Vagina (tissue), 2 donors: Measurements from ENCODE around the gene FRMD6. TPM values are rescaled to one million over a fixed set of nuclear protein-coding genes. Genes with fewer than 3 reads are reported as not detected.
"Not testable (repeated sequence)": the region's sequence is repeated elsewhere in the genome, so short reads cannot be mapped to it uniquely, and the experiment has no call there.

Source experiments
- DNase-seq, 2 donors: peaks; one replicate each; pipeline ENCODE4 v3.0.0-alpha.2; 2017; ENCODE audit errors: extremely low spot score in 2 of 2
- H3K27ac ChIP-seq: fragments of 200-600 bp; sonication (generic); one replicate; pipeline ENCODE4 v1.5.1; 2019
- H3K27me3 ChIP-seq: fragments of 200-600 bp; sonication (generic); one replicate; pipeline ENCODE4 v1.5.1; 2019
- H3K36me3 ChIP-seq, 2 donors: fragments of 200-600 bp; sonication (generic); one replicate each; pipeline ENCODE4 v1.5.1; 2017 to 2019
- H3K4me1 ChIP-seq: fragments of 200-600 bp; sonication (generic); one replicate; pipeline ENCODE4 v1.5.1; 2019
- H3K4me3 ChIP-seq, 2 donors: fragments of 200-600 bp; sonication (generic); 1 replicate in 1 of 2; 2 replicates in 1 of 2; pipeline ENCODE4 v1.5.1; 2016 to 2019
- H3K9me3 ChIP-seq: fragments of 200-600 bp; sonication (generic); one replicate; pipeline ENCODE4 v1.5.1; 2019
- POLR2A ChIP-seq, 2 donors: fragments of 450-650 bp; IDR thresholded peaks; one replicate each; pipeline ENCODE4 v1.6.1; 2017; ENCODE audit warnings: antibody characterized with exemption in 2 of 2, mild to moderate bottlenecking in 2 of 2, moderate library complexity in 2 of 2
- POLR2AphosphoS5 ChIP-seq, 2 donors: sonication (generic); formaldehyde crosslinking; IDR thresholded peaks; one replicate each; pipeline ENCODE4 v1.9.0; 2017; ENCODE audit warnings: antibody characterized with exemption in 2 of 2, mild to moderate bottlenecking in 2 of 2, low read depth in 1 of 2; ENCODE audit not compliant: insufficient read depth in 1 of 2
- intact Hi-C: fragments of 100-400 bp; cut with DNase I; formaldehyde crosslinking; loops from one replicate; pipeline ENCODE4 v1.15.1; 2023
- total RNA-seq: library from RNA; depleted of rRNA; stranded (reverse); fragments of >200 nt; gene quantifications from one replicate; pipeline ENCODE4 v1.2.3, GENCODE V29; 2016
- TF ChIP-seq, protein P1 (sequence below), 3 experiments: fragments of 450-650 bp in 2 of 3; fragments of 200-600 bp in 1 of 3; sonication (generic) in 1 of 3; IDR thresholded peaks; one replicate each; pipeline ENCODE4 v1.5.1; 2017 to 2019; ENCODE audit warnings: antibody characterized with exemption in 3 of 3, mild to moderate bottlenecking in 2 of 3, moderate library complexity in 2 of 3

Gene FRMD6
- total RNA-seq, 1 donor from 2014 or later: 114 TPM

DNA sequence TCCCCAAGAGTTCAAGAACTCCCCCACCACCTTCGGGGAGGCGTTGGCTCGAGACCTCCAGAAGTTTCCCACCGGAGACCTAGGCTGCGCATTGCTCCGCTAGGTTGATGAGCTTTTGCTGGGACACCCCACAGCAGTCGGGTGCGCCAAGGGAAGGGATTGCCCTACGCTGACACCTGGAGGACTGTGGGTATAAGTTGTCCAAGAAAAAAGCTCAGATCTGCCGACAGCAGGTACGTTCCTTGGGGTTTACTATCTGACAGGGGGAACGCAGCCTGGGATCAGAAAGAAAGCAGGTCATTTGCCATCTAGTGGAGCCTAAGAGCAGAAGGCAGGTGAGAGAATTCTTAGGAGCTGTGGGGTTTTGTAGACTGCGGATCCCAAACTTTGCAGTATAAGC lies 98.8 kb downstream of the FRMD6 start:
- Histone ChIP-seq H3K9me3 (no peaks in the 10 kb centered on the region), H3K27ac (no peak overlapping the region), H3K27me3 (no peaks in the 10 kb centered on the region), H3K36me3 (no peaks in the 10 kb centered on the region), H3K4me1 (no peaks in the 10 kb centered on the region), H3K4me3 (no peak overlapping the region)
- intact Hi-C loops: no loop called here
- DNase-seq: no peak
- TF ChIP-seq POLR2AphosphoS5 (IDR thresholded peaks at IDR 0.05; ENCODE audit: insufficient read depth in 1 of 2, low read depth in 1 of 2) (no peak), POLR2A (IDR thresholded peaks at IDR 0.05) (no peak)
- TF ChIP-seq, protein P1, sequence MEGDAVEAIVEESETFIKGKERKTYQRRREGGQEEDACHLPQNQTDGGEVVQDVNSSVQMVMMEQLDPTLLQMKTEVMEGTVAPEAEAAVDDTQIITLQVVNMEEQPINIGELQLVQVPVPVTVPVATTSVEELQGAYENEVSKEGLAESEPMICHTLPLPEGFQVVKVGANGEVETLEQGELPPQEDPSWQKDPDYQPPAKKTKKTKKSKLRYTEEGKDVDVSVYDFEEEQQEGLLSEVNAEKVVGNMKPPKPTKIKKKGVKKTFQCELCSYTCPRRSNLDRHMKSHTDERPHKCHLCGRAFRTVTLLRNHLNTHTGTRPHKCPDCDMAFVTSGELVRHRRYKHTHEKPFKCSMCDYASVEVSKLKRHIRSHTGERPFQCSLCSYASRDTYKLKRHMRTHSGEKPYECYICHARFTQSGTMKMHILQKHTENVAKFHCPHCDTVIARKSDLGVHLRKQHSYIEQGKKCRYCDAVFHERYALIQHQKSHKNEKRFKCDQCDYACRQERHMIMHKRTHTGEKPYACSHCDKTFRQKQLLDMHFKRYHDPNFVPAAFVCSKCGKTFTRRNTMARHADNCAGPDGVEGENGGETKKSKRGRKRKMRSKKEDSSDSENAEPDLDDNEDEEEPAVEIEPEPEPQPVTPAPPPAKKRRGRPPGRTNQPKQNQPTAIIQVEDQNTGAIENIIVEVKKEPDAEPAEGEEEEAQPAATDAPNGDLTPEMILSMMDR (IDR thresholded peaks at IDR 0.05): no peak

DNA sequence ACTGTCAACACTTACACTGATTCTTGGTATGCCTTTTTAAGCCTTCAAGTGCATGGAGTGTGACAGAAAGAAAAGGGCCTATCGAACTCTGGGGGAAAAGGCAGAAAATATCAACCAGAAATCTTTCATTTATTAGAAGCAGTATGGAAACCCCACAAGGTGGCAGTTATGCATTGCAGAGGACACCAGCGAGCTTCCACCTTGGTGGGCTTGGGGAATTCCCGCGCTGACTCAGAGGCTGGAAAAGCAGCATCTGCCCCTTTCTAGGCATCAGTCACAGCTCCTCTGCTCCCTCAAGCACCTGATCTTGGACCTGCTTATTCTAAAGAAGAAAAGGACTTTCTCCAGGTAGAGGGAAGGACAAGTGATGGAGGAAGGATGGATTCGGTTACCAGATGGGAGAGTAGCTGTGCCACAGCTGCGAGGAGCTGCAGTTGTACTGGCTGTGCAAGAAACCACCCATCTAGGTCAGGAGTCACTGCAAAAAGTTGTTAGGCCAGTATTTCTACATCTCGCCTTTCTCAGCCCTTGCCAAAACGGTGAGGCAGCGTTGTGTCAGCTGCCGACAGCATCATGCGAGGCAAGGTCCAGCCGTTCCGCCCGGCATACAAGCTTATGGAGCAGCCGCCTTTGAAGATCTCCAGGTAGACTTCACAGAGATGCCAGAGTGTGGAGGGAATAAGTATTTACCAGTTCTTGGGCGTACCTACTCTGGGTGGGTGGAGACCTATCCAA lies 100.1 kb downstream of the FRMD6 start:
- H3K9me3 ChIP-seq, H3K4me3 ChIP-seq, DNase-seq, H3K27ac ChIP-seq, H3K36me3 ChIP-seq, H3K27me3 ChIP-seq, intact Hi-C loops, H3K4me1 ChIP-seq: not testable (repeated sequence)
- TF ChIP-seq POLR2AphosphoS5 (IDR thresholded peaks at IDR 0.05; ENCODE audit: insufficient read depth in 1 of 2, low read depth in 1 of 2): peak in 1 of 2 donors; percentile 42

DNA sequence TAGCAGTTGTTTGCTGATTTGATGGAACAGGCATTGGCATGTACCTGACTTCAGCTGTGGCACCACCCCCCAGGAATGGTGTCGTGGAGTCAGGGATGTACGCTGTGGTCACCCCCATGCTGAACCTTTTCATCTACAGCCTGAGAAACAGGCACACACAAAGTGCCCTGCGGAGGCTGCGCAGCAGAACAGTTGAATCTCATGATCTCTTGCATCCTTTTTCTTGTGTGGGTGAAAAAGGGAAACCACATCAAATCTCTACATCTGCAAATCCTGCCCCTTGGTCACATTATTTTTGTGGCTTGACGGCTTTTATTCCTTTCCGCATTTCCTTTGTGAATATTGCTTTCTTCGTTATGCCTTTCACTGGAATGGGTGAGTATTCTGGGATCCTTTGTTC lies 106.0 kb downstream of the FRMD6 start:
- H3K9me3 ChIP-seq, intact Hi-C loops, H3K4me3 ChIP-seq, H3K27ac ChIP-seq, H3K27me3 ChIP-seq, H3K4me1 ChIP-seq, H3K36me3 ChIP-seq, DNase-seq: not testable (repeated sequence)

DNA sequence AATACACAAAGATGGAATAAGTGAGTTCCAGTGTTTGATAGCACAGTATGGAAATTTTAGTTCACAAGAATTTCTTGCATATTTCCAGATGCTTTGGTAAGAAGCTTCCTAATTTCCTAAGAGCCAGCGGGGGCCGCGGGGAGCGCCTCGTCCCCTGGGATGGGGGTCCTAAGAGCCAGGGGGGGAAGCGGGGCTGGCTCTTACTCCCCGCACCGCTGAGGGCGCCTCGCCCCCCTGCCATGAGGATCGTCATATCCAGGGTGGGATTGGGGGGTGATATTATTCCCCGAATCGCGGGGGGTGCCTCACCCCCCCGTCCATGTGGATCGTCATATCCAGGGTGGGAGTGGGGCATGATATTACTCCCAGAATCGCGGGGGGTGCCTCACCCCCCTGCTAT lies 108.2 kb downstream of the FRMD6 start:
- no peaks in the 10 kb centered on the region for H3K9me3 ChIP-seq
- intact Hi-C loops: no loop called here
- no peaks in the 10 kb centered on the region for H3K27me3 ChIP-seq
- DNase-seq: no peak
- H3K4me3 ChIP-seq: no peak overlapping the region
- TF ChIP-seq POLR2A (IDR thresholded peaks at IDR 0.05) (no peak), POLR2AphosphoS5 (IDR thresholded peaks at IDR 0.05; ENCODE audit: insufficient read depth in 1 of 2, low read depth in 1 of 2) (no peak)
- TF ChIP-seq, protein P1 (IDR thresholded peaks at IDR 0.05): no peak
- H3K27ac ChIP-seq: no peak overlapping the region
- H3K36me3 ChIP-seq: no peaks in the 10 kb centered on the region
- no peaks in the 10 kb centered on the region for H3K4me1 ChIP-seq

DNA sequence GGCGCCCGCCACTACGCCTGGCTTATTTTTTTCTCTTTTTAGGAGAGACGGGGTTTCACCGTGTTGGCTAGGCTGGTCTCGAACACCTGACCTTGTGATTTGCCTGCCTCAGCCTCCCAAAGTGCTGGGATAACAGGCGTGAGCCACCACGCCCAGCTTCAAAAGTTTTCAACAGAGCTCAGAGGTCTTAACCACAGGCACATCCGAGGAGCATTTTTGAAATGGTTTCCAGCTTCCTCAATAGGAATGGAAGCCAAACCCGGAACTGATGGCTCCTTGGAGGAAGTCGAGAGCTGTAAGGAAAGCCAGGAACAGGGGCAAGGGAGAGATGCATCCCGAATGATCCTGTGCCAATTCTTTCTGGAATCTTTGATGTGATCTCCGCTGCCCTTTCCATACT lies 114.0 kb downstream of the FRMD6 start:
- H3K4me3 ChIP-seq, H3K4me1 ChIP-seq, intact Hi-C loops, H3K36me3 ChIP-seq, H3K27ac ChIP-seq, H3K27me3 ChIP-seq, DNase-seq, H3K9me3 ChIP-seq: not testable (repeated sequence)

DNA sequence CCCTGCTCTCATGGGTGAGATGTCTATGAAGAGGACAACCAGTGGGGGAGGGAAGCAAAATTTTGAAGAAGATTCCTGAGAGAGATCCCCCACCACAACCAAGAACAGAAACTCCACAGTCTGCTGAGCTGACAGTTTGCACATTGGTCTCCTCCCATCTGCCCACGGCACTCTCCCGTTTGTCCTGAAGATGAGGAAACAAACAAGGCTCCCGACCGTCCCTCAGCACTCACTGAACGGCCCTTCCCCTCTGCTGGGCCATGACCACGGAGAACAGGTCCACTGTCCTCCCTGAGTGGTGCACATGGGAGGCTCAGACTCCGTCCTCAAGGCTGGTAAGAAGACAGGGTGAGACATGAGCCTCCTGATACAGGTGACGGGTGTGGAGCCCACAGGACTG lies 114.9 kb downstream of the FRMD6 start:
- DNase-seq, H3K27me3 ChIP-seq, H3K4me3 ChIP-seq, H3K36me3 ChIP-seq, intact Hi-C loops, H3K9me3 ChIP-seq, H3K27ac ChIP-seq, H3K4me1 ChIP-seq: not testable (repeated sequence)

DNA sequence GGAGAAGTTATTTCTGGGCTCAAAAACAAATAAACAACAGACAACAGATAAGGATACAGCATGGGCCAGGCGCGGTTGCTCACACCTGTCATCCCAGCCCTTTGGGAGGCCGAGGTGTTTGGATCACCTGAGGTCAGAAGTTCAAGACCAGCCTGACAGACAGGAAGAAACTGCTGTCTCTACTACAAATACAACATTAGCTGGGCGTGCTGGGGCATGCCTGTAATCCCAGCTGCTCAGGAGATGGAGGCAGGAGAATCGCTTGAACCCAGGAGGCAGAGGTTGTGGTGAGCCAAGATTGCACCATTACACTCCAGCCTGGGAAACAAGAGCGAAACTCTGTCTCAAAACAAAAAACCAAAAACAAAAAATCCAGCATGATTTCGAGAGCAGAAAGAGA lies 117.6 kb downstream of the FRMD6 start:
- H3K9me3 ChIP-seq, H3K4me3 ChIP-seq, H3K4me1 ChIP-seq, H3K36me3 ChIP-seq, DNase-seq, H3K27me3 ChIP-seq, H3K27ac ChIP-seq, intact Hi-C loops: not testable (repeated sequence)

DNA sequence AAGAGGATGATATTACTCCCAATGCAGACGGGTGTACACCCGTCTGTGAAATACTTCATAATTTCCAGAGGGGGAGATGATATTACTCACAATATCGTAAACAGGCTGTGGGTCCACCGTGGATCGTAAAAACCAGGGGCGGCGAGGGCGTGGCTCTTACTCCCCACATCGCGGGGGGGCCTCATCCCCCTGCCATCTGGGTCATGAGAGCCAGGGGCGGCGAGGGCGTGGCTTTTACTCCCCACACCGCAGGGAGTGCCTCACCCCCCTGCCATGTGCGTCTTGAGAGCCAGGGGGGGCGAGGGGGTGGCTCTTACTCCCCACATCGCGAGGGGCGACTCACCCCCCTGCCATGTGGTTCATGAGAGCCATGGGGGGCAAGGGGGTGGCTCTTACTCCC lies 122.5 kb downstream of the FRMD6 start:
- H3K36me3 ChIP-seq: no peaks in the 10 kb centered on the region
- H3K4me1 ChIP-seq: peaks cover 6% of the 10 kb centered on the region
- intact Hi-C loops: loop anchor here (10.0 kb wide), 1 partner anchor 119 kb away; the partner anchor contains the start of gene FRMD6
- no peak overlapping the region for H3K4me3 ChIP-seq
- no peaks in the 10 kb centered on the region for H3K27me3 ChIP-seq
- H3K27ac ChIP-seq: no peak overlapping the region
- no peaks in the 10 kb centered on the region for H3K9me3 ChIP-seq
- no peak for DNase-seq
- TF ChIP-seq POLR2A (IDR thresholded peaks at IDR 0.05): no peak
- TF ChIP-seq POLR2AphosphoS5 (IDR thresholded peaks at IDR 0.05; ENCODE audit: insufficient read depth in 1 of 2, low read depth in 1 of 2): no peak
- TF ChIP-seq, protein P1 (IDR thresholded peaks at IDR 0.05): no peak
